ENCODE measurements around the gene GNL3L.

The GNL3L gene

DNA sequence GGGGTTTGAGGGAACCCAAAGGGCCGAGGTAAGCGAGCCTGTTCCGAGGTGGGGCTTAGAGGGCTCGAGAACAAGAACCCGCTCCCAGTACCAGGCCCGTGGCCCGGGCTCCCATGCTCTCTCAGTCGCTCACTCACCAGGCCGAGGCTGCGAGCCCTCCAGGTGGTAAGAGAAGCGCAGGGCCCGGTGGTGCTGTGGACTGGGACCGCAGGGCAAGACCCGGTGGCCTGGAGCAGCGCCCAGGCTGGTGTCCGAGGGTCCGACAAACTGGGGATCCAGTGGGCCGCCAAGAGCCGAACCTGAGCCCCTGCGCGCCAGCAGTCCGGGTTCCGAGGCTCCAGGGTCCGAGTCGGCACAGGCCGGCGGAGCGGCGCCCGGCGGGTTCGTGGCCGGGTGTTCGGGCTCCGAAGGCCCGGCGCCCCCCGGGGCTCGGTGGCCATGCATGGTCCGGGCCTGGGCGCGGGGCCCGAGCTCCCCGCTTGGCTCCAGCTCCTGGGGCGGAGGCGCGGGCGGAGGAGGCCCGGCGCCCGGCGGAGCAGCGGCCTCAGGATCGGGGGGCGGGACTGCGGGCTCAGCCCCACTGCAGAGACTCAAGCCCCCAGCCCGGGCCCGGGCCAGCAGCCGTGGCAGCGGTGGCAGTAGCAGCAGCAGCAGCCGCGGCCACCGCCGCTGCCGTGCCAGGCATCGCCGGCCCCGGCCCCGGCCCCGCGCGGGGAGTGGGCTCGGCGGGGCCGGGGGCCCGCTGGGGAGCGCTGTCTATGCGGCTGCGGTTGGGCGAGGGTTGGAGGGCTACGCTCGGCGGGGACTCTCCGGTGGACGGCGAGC, 34.8 kb upstream of the GNL3L start:
- TF ChIP-seq CTCF (IDR thresholded peaks at IDR 0.05): no peak
- Histone ChIP-seq H3K4me3 (peak overlapping the region; percentile 74), H3K27ac (peak overlapping the region; percentile 73 to 85)
- no peak for DNase-seq (ENCODE audit: low spot score)

DNA sequence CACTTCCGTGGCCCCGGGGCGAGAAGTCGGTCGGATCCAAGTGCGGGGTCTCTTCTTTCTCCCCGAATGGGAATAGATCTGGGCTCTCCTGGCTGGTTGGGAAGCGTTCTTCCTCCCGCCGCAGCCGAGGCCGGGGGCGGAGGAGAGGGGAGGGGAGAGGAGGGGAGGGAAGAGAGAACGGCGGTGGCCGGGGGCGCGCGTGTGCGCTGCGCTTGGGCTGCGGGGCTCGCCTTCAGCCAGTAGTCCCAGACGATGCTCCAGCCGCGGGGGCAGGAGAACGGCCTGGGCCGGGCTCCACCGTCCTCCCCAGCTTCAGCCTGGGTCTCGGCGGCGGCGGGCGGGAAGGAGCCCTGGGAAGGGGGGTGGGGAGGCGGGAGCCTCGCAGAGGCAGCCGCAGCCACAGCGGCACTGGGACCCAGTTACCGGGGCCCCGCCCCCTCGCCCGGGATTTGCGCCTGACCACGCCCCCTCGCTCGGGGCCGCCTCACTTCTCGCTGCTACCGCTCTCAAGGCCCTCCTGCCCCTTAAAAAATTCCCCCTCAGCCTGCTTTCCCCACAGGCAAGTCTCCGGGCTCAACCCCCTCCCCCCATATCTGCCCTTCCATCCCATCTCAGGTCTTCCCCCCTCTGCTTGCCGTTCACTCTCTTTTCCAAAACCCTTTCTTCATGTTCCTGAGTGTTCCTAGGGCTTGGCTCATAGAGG, 34.1 kb upstream of the GNL3L start, which contains the start of gene FGD1:
TSS of gene FGD1 (minus strand) at position 421 of the 703 bp plus-strand sequence. CDS start 802 bp downstream, outside the sequence.
- H3K4me3 ChIP-seq: peak within 1 kb of the TSS; percentile 74
- H3K27ac ChIP-seq: peak within 1 kb of the TSS; percentile 73 to 85
- no peak for DNase-seq (ENCODE audit: low spot score)
- no peak for TF ChIP-seq CTCF (IDR thresholded peaks at IDR 0.05)

DNA sequence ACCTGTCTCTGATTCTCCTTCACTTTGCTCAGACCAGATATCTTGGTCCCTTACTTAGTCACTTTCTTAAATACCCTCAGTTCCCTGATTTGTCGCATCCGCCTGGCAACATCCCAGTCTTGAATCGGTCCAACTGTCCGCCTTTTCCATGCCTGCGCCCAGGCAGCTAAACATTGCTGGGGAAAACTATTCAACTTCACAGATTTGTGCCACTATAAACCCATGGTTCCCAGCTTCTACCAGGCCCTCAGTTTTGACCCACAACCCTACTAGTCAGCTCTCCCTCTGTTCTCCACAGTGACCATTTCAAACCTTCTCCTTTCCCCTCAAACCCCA, 33.5 kb upstream of the GNL3L start:
- no peak for DNase-seq (ENCODE audit: low spot score)
- no peak for TF ChIP-seq CTCF (IDR thresholded peaks at IDR 0.05)
- Histone ChIP-seq H3K27ac (peak overlapping the region; percentile 73 to 85), H3K4me3 (peak overlapping the region; percentile 74)

- no peak for DNase-seq (ENCODE audit: low spot score)
- Histone ChIP-seq H3K27ac (peak overlapping the region in 1 of 2 donors; percentile 85), H3K4me3 (no peak overlapping the region)
- no peak for TF ChIP-seq CTCF (IDR thresholded peaks at IDR 0.05)
Measured at GRCh38 chrX:54496936-54497335, 33.1 kb upstream of the GNL3L start.

DNA sequence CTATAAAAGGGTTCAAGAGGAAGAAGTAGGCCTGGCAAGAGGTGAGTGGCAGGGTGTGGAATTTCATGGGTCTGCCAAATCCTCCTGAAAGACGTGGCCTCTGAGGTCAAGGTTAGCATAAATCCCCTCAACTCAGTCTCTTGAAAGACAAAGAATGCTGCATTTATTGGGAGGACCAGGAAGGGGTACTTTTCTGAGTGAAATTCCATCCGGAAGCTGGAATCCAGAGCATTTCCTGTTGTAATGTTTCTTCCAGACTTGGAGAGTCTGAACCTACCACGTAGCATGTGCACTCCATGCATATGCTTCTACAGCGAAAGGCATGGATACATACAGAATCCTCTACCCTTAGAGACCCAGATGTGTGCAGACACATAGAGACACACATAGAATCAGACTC, 20.6 kb upstream of the GNL3L start:
- no peak overlapping the region for H3K27ac ChIP-seq
- H3K4me3 ChIP-seq: no peak overlapping the region
- no peak for DNase-seq (ENCODE audit: low spot score)
- no peak for TF ChIP-seq CTCF (IDR thresholded peaks at IDR 0.05)

DNA sequence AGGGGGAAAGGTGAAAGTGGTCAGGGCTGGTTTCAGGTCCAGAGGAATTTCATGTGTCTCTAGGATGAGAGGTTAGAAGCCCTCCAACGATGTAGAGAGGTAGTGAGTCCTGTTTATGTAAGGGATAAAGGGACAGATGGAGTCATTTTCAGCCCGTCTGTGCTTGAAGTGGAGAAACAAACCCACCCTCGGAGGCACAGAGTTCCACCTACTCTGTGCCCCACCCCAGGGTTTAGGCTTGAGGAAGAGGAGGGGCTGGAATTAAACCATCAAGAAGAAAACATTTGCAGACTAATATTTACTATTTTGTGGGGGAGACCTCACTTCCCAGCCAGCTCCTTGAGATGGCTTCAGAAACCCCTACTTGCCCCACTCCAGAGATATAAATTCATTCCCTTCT, 868 bp upstream of the GNL3L start:
- TF ChIP-seq CTCF (IDR thresholded peaks at IDR 0.05): no peak
- H3K27ac ChIP-seq: peak overlapping the region; percentile 59 to 87
- peak overlapping the region; percentile 85 for H3K4me3 ChIP-seq
- DNase-seq (ENCODE audit: low spot score): no peak
